Left ventricle myocardium superior (tissue), 1 donor: ENCODE data around the gene SPAG16. TPM values are rescaled to one million over a fixed set of nuclear protein-coding genes. Genes with fewer than 3 reads are reported as not detected.

Experiments
- ATAC-seq: fragments of 200-7000 bp; cut with Tn5 transposase; one replicate; pipeline ENCODE4 v1.9.1; 2020; ENCODE audit warnings: mild to moderate bottlenecking, moderate library complexity
- DNase-seq: peaks from one replicate; pipeline ENCODE4 v3.0.0-alpha.2; 2020
- intact Hi-C: fragments of 100-400 bp; cut with micrococcal nuclease; formaldehyde crosslinking; loops from one replicate; pipeline ENCODE4 v1.11.0; 2022
- total RNA-seq: library from RNA; stranded (reverse); fragmentation: NEBNext Ultra II Directional; extraction: Animal tissue kit (Norgen Biotek cat#: 25700); gene quantifications from one replicate; pipeline ENCODE4 v1.2.1, GENCODE V29; 2021
- donor health status: DM: no; HTN: yes; CAD: no; lungs with severe emphysema.

The SPAG16 gene
- total RNA-seq, 1 donor from 2014 or later = 18.7 TPM

DNA sequence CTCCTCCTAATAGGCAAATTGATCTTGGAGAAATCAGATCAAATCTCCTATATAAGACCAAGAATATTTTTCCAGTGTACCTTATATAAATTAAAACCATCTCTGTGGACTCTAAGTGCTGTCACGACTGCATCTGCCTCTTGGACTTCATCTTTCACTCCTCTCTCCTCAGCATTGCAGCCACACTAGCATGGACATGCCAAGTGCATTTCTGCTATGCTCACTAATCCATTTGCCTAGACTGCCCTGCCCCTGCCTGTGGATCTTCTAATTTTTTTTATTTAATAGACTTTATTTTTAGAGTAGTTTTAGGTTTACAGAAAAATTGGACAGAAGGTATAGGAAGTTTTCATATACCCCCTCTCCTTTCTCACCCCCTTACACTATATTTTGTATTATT lies 979.9 kb downstream of the SPAG16 start:
- ATAC-seq = no peak
- intact Hi-C loops = no loop called here
- no peak for DNase-seq

DNA sequence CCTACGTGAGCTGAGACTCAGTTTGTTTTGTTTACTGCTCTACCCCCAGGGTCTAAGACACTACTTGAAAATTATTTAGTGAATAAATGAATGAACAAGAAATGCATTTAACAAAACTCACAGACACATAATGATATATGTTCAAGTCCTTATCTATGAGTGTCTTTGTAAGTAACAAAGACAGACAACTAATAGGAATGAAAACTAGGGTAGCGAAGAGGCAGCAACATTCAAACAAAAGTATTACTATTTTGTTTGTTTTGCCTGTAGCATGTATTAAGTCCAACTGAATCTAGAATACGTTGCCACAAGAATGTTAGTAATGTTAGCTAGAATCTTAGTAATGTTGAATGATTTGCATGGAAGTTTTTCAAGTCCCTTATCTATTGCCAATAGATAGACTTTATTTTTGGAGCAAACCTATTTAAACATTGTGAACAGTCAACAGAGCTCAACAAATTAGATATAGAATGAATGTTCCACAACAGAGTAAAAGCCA lies 981.8 kb downstream of the SPAG16 start:
- no peak for ATAC-seq
- intact Hi-C loops = no loop called here
- no peak for DNase-seq

DNA sequence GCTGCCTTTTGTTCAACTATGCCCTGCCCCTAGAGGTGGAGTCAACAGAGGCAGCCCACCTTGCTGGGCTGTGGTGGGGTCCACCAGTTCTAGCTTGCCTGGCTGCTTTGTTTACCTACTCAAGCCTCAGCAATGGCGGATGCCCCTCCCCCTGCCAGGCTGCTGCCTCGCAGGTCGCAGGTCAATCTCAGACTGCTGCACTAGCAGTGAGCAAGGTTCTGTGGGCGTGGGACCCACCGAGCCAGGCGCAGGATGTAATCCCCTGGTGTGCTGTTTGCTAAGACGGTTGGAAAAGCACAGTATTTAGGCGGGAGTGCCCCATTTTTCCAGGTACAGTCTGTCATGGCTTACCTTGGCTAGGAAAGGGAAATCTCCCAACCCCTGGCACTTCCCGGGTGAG lies 993.6 kb downstream of the SPAG16 start:
- intact Hi-C loops = no loop called here
- no peak for ATAC-seq

DNA sequence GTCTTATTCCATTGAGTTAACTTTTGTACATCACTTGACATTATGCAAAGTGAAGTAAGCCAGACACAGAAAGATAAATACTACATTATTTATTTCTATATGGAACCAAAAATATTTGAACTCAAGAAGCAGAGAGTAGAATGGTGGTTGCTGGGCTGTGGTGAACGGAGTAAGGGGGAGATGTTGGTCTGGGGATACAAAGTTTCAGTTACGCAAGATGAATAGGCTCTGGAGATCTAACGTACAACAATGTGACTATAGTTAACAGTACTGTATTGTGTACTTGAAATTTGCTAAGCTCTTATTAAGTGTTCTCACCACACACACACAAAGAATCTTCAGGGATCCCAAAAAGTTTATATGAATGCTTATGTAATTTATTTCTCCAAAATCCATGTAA lies 1001.7 kb downstream of the SPAG16 start:
- intact Hi-C loops = no loop called here
- ATAC-seq = no peak
- DNase-seq = no peak

More for the DNA sequence above, 993.6 kb downstream of the SPAG16 start:
- DNase-seq = peak; percentile 5

DNA sequence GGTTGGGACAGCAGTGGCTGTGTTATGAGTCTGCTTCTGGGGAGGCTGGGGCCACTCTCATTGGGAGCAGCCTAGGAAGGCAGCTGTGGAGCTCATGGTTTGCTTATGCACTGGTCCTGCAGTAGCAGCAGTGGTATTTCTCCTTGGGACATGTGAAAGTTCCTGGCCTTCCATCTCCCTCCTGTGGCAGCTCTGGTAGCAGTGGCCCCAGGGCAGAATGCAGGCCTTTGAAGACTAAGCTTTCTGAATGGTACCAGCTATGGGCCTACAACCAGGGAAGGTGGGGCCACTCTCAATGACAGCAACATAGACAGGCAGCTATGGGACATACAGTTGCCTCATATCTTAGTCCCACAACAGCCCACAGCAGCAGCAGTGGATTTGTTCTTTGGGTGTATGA lies 1009.3 kb downstream of the SPAG16 start:
- no peak for ATAC-seq
- DNase-seq = no peak
- intact Hi-C loops = no loop called here

DNA sequence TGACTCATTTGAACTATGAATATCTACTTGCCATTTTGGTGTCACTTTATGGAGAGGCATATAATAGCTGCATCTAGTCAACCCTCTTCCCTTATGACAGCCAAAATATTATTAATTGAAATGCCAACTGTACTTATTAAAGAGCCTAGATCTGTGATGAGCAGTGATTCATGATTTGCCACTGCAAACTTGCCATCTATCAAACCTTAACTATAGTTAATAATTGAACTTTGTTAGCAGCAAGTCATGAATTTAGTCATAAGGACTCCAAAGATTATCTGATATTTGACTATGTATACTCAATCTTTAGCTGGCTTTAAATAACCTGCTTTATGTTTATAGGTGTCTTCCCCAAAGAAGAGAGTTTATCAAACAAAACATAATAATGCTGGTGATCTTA lies 1010.2 kb downstream of the SPAG16 start:
- no peak for DNase-seq
- ATAC-seq = no peak
- intact Hi-C loops = no loop called here

DNA sequence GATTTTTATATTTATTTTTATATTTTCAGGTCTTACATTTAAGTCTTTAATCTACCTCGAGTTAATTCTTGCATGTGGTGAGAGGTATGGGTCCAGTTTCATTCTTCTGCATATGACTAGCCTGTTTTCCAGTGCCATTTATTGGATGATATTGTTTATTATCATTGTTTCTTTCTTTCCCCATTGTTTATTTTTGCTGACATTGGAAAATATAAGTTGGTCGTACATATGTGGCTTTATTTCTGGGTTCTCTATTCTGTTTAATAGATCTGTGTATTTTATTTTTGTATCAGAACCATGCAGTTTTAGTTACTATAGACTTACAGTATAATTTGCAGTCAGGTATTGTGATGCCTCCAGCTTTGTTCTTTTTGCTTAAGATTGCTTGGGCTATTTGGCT lies 1013.2 kb downstream of the SPAG16 start:
- ATAC-seq (no peak), DNase-seq (no peak)
- intact Hi-C loops = no loop called here

DNA sequence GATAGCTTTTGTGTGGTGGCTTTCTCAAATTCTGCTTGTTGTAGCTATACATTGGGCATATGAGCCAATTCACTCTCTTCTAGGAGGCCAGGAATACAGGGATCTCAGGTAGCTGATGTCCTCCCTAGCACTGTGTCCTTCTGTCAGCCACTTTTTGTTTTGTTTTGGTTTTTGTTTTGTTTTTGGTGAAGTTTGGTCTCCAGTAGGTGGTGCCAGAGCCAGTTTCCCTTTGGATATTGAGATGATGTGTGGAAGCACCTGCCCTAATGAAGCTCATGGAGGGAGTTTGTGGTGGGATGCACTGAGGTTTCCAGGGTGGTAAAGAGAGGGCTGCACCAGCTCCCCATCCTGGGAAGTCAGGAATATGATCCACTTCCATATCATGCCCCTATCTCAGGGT lies 1026.1 kb downstream of the SPAG16 start:
- DNase-seq (no peak), ATAC-seq (no peak)
- intact Hi-C loops = no loop called here

DNA sequence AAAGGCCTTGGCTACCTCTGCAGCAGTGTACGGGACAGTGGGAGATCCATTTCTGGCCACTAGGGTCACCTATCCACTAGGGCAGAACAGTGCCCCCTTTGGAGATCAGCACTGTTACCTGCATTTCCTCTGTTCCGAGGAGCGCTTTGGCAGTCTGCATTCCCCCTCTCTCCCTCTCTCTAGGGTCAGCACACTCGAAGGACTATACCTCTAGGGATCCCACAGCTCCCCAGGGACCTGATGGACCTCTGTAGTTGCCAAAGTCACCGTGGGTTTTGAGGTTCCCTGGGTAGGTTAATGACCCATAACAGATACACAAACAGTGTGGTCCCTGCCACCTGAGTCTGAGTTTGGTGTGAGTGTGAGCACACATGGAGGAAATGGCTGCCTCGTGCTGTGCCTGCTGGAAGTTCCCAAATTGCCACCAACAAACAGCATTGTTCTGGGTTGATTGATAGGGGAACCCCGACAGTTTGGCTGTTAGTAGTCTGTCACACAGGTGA lies 1026.8 kb downstream of the SPAG16 start:
- no peak for ATAC-seq
- no peak for DNase-seq
- intact Hi-C loops = no loop called here

DNA sequence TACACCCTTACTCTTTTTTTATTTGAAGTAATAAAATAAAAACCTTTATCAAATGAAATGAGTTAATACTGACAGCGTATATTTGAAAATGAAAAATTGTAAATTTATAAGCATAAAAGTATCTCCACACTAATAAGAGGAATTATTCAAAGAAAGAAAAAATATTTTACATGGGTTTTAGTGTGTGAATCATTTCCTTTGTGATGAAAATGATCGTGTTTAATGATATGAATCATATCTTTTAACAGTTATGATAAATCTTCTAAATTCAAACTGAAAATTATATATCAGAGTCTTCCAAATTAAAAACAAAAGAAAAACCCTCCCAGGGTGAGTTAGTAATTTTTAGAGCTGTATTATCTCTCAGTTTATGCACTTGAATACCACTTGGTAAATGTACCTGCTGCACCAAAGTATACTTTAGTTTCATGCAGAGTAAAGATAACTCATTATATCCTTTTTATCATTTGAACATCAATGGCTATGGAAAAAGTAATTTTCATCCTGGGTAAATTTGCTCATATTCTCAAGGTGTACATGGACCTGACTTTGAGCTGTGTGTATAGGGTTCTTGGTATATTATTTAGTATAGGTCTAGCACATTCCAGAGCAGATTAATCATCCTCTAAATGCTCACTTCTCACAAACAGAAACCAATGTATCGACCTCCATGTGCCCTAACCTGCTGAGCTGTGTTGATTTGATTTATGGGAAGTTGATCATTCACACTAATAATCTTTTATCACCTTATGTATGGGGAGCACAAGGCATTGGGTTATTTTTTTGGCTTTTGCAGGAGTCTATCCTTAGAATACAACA lies 1027.9 kb downstream of the SPAG16 start:
- no peak for DNase-seq
- no peak for ATAC-seq
- intact Hi-C loops = no loop called here

DNA sequence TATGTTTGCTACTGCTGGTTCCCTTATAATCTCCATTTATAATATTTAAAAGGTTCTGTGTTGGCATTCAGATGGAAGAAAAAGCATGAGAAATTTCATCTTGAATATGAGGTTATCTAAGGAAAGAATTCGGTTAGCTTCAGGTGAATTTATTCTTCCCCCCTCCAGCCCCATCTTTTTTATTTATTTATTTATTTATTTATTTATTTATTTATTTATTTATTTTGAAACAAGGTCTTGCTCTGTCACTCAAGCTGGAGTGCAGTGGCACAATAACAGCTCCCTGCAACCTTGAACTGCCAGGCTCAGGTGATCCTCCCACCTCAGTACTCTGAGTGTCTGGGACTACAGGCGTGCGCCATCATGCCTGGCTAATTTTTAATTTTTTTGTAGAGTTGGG lies 1031.1 kb downstream of the SPAG16 start:
- intact Hi-C loops = no loop called here
- DNase-seq = no peak
- no peak for ATAC-seq

DNA sequence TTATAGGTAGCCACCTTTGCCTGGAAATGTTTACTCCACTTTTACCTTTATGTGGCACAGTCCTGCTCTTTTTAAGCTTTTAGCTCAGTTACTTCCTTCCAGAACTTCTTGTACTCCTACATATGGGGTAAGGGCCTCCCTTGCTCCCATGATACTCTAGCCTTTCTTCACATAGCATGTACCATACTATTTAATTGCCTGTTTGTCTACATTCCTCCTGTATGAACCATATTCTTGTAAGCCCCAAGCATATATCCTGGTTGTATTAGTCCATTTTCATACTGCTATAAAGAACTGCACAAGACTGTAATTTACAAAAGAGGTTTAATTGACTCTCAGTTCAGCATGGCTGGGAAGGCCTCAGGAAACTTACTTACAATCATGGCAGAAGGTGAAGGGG lies 1035.9 kb downstream of the SPAG16 start:
- DNase-seq = no peak
- ATAC-seq = no peak
- intact Hi-C loops = no loop called here

DNA sequence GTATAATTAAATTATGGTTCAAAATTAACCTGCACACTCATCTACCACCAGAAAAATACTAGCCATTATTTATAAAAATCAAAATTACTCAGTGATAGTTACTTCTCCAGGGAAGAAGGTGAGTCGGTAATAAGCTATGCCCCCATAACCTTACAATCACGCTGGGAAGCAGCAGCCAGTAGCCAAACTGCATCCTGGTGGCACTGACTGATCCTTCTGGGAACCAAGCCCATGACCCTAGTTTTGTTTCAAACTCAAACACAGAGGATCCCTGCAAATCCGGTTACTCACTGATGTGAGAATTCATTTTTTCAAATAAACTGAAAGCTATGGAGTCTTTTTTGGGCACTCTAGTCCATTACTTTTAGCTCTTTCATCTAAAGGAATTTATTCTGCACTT lies 1038.4 kb downstream of the SPAG16 start:
- no peak for DNase-seq
- ATAC-seq = no peak
- intact Hi-C loops = no loop called here

DNA sequence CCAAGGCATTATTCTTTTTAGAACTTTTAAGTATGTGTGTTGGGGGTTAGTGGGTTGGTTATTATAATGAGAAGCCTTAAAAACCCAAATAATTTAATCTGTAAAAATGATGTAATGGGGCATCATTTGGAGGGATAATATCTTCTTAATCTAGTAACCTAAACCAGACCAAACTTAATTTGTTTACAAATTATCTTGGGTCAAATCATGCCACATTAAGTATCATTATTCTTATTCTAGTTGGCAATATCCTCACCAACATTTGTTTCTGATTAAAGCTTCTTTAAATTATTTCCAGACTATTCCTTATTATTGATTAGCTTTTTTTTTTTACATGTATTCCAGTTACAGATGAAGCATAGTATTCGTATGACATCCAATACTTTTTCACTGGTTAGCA lies 1041.1 kb downstream of the SPAG16 start:
- DNase-seq (no peak), ATAC-seq (no peak)
- intact Hi-C loops = no loop called here

DNA sequence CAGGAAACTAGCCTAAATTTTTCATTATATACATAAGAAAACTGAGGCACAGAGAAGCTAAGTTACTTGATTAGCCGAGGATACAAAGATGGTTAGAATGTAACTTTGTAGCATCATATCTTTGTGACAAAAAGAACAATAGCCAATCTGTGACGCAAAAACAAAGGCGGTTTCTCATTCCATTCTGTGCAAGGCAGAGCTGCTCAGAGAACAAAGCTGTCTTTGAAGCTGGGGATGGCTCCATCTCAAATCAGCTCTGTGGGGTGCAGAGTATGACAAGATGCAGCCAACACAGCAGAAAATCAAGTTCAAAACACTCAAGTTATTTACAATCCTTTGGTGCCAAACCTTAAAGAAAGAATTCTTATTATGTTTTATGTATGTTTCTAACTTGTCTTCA lies 1044.7 kb downstream of the SPAG16 start:
- ATAC-seq = no peak
- no peak for DNase-seq
- intact Hi-C loops = no loop called here

DNA sequence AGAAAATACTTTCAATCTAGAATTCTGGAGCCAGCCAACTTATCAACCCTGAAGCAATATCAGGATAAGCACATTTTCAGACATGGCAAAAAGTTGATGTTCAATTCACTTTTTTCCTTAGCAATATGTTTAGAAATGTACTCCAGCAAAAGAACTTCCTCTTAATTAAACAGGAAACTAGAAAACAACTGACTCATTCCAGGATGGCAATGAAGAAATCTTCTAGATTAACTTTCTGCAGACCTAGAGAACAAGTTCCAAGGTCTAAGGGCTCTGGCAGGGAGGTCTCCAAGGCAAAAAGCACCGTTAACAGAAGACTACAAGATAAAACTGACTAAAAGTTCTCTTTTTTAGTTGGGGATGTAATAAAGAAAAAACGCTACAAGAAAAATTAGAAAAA lies 1057.4 kb downstream of the SPAG16 start:
- intact Hi-C loops = no loop called here
- no peak for ATAC-seq
- no peak for DNase-seq

DNA sequence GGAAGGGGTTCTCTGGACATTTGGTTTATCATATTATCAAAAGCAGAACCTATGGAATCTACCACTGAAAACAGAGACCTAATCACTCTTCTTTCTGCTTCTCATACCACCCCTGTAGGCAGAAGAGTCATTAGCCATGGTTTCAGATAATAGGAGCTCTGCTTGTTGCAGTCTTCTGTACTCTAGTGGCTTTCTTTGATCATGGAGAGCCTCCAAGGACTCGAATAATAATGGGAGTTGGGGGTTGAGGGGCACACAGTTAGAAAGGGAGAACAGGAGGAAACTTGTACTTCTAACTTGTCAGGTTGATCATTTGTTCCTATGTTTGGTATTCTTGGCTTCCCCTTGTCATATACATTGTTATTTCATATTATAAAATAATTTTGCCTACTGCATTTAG lies 1074.2 kb downstream of the SPAG16 start:
- DNase-seq (no peak), ATAC-seq (no peak)

DNA sequence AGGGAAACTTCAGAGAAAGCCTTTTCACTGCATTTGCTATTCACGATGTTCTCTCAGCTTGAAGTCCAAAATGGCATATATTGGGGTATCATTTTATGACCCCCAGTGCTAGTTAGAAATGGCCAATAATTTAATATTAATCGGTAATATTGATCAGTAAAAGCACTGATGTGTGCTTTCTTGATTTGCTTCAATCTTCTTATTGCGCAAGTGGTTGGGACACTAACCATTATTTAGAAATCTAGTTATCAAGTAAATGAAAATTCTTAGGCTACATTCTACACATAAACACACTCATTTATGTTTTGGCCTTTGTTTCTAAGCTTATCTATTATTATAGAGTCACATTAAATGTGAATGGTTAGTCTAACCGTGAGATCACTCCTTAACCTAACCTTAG lies 1076.9 kb downstream of the SPAG16 start:
- DNase-seq = no peak
- intact Hi-C loops = no loop called here
- no peak for ATAC-seq

More for the DNA sequence above, 1074.2 kb downstream of the SPAG16 start:
- intact Hi-C loops = no loop called here

DNA sequence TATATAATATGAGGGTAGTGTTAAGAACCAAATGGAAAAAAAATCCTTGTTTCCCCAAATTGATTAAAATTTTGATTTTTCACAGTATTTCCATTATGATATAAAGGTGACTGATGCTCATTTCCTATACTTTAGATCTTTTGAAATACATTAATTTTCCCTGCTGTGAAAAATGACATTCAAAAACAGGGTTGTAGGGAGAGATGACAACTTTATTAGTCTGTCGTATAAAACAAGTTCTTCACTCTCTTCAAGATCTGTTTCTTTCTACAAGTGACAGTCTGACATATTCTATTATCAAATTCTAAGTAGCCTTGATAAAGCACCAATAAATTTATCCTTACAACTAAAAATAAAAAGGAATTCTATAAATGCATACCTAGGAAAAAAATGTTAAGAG lies 1081.3 kb downstream of the SPAG16 start:
- ATAC-seq = no peak
- intact Hi-C loops = no loop called here
- DNase-seq = no peak

DNA sequence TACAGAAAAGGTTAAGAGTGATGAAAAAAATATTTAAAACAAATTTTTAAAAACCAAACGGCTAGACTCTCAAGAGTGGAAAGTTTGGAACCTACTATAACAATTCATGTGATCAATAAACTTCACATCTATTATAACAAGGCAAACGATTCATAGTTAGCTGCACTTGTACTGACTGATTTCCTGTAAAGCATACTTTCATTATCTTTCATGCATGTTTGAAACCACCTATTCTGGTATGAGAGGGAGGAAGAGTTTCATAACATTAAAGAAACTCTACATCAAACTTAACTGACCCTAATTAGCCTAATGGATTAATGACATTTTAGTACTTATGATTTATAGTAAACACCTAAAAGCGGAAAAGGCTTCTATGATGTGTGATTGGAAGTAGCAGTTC lies 1082.9 kb downstream of the SPAG16 start:
- intact Hi-C loops = no loop called here
- DNase-seq = no peak
- ATAC-seq = no peak

DNA sequence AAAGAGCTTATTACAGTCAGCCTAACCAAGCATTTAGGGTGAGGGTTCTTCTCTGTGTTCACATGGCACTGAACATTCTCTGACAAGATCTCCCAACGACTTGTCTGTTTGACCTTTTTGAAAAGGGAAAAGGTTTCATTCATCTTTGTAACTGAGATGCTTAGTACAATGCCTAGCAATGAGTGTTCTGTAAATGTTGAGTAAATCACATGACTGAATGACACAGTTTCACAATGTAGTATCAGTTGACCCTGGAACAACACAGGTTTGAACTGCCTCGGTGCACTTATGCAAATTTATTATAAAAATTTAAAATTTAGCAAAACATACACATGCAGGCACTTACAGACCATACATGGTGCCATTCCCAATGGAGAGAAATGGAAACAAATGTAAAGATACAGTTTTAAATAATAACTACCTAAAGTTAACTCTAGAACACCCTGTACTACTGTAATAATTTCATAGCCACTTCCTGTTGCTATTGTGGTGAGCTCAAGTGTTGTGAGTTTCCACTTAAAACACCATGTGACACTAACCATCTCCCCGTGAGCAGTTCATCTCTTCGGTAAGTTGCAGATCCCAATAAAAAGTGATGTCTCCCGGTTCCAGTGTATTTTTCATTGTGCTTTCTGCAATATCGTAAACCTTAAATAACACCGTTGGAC lies 1092.5 kb downstream of the SPAG16 start:
- DNase-seq = no peak
- no peak for ATAC-seq
- intact Hi-C loops = no loop called here
